DOHH2 (cell line): Measurements from ENCODE around the gene SLC25A43.

Experiments
- EZH2phosphoT487 ChIP-seq: fragments of 200-600 bp; sonication (generic); IDR thresholded peaks from 2 replicates; pipeline ENCODE4 v1.6.1; 2017; ENCODE audit warnings: borderline replicate concordance, mild to moderate bottlenecking, antibody characterized with exemption, low read length, moderate library complexity, mixed read lengths
- TF ChIP-seq, protein P1 (sequence below): fragments of 200-600 bp; sonication (generic); IDR thresholded peaks from one replicate; pipeline ENCODE4 v1.5.1; 2014; ENCODE audit warnings: antibody characterized with exemption, mild to moderate bottlenecking, low read depth, low read length; ENCODE audit not compliant: poor library complexity, severe bottlenecking

DNA sequence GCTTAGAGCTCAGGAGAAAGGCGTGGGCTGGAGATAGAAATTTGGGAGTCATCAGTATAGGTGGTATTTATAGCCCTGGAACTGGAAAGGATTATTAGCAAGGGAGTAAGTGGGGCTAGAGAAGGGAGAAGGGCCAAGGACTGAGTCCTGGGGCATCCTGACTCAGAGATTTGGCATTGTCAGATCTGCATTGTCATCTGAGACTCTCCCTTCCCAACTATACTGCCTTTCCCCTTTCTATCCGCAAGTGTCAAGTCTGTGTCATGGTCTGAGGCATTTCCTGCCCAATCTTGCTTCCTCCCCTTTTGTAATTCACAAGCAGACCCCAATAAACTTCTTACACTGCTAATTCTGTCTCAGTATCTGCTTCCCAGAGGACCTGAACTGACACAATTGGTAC, 24.4 kb upstream of the SLC25A43 start:
- TF ChIP-seq, protein P1, sequence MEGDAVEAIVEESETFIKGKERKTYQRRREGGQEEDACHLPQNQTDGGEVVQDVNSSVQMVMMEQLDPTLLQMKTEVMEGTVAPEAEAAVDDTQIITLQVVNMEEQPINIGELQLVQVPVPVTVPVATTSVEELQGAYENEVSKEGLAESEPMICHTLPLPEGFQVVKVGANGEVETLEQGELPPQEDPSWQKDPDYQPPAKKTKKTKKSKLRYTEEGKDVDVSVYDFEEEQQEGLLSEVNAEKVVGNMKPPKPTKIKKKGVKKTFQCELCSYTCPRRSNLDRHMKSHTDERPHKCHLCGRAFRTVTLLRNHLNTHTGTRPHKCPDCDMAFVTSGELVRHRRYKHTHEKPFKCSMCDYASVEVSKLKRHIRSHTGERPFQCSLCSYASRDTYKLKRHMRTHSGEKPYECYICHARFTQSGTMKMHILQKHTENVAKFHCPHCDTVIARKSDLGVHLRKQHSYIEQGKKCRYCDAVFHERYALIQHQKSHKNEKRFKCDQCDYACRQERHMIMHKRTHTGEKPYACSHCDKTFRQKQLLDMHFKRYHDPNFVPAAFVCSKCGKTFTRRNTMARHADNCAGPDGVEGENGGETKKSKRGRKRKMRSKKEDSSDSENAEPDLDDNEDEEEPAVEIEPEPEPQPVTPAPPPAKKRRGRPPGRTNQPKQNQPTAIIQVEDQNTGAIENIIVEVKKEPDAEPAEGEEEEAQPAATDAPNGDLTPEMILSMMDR = no peak
- no peak for TF ChIP-seq EZH2phosphoT487
